Fibroblast of villous mesenchyme (primary cell): Measurements from ENCODE around the gene KAZN. TPM values are rescaled to one million over a fixed set of nuclear protein-coding genes. Genes with fewer than 3 reads are reported as not detected.

Experiments
- DNase-seq: peaks from one replicate; pipeline ENCODE4 v3.0.0-alpha.2; 2010; ENCODE audit warnings: low read depth
- H3K4me3 ChIP-seq: 2 replicates; pipeline ENCODE4 v1.5.1; 2011; ENCODE audit warnings: low read depth, mild to moderate bottlenecking, low read length
- total RNA-seq: library from RNA; depleted of rRNA; stranded (reverse); fragments of >200 nt; gene quantifications from 2 replicates; pipeline ENCODE4 v1.2.3, GENCODE V29; 2012
- TF ChIP-seq, protein P1 (sequence below): IDR thresholded peaks from 2 replicates; pipeline ENCODE4 v1.5.1; 2012; ENCODE audit warnings: low read depth, mild to moderate bottlenecking, low read length; ENCODE audit not compliant: insufficient read depth

The KAZN gene
- total RNA-seq, 1 donor = 8.6 TPM

DNA sequence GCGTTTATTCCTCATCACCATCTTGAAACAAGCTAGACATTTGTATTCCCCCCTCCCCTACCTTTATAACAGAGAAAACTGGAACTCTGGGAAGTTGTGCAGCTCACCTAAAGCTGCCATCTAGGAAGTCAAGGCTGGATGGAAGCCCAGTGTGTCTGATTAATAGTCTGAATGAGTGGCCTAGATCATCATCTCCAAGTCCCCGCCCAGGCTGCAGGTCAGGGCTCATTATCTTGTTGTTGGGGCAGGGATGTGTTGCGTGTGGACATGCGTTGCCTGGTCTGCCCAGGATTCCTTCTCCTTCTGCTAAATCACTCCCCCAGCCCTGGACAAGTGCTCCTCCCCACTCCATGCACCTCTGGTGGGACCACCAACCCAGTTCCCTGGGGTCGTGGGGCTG is 14.7 kb upstream of the KAZN start:
- no peak overlapping the region for H3K4me3 ChIP-seq
- TF ChIP-seq, protein P1, sequence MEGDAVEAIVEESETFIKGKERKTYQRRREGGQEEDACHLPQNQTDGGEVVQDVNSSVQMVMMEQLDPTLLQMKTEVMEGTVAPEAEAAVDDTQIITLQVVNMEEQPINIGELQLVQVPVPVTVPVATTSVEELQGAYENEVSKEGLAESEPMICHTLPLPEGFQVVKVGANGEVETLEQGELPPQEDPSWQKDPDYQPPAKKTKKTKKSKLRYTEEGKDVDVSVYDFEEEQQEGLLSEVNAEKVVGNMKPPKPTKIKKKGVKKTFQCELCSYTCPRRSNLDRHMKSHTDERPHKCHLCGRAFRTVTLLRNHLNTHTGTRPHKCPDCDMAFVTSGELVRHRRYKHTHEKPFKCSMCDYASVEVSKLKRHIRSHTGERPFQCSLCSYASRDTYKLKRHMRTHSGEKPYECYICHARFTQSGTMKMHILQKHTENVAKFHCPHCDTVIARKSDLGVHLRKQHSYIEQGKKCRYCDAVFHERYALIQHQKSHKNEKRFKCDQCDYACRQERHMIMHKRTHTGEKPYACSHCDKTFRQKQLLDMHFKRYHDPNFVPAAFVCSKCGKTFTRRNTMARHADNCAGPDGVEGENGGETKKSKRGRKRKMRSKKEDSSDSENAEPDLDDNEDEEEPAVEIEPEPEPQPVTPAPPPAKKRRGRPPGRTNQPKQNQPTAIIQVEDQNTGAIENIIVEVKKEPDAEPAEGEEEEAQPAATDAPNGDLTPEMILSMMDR = no peak
- DNase-seq = no peak

DNA sequence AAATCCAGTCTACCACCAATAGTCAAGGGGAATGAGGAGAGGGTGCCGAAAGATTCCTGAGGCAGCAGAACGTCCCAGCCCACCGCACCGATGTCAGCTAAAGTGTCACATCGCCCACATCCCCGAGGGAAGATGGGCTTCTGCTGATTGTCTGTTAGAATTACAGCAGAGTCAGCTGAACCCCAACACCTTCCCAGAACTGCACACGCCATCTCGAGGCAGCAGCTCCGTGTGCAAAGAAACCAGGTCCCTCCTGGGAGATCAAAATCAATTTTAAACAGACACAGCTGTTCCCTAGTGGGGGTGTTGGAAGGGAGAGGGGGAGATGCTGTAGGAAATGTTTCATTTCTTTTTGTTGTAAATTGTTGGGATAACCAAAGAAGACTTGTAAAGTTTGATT is 12.8 kb upstream of the KAZN start:
- H3K4me3 ChIP-seq = no peak overlapping the region
- TF ChIP-seq, protein P1 = no peak
- DNase-seq = no peak

DNA sequence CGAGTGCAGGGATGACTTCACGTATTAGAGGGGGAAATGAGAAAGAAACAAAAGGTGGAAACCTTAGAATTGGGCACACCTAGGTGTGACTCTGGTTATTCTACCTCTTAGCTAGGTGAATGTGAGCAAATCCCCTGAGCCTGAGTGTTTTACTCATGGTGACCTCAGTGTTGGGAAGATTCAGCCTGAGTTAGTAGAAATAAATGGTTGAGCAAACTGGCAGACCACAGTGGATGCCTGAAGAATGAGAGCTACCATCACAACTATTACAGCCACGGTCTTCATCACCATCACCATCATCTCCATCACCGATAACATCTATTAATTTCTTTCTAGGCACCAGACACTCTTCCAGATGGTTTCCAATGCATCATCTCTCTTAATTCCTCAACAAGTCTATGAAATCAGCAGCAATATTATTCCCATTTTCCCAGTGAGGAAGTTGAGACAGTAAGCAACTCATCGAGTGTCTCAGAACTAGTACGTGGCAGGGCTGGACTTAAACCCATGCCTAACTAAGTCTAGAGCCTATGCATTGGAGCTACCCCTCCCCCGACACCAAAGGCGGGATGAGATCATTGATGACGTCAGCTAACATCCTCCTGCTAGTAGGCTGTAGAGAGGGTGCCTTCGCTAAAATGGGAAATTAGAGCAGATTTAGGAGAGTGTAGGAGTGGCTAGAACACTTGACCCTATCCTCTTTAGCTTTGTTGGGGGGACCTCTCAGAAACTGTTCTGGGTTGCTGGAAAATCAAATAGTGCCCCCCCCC is 7.9 kb upstream of the KAZN start:
- no peak overlapping the region for H3K4me3 ChIP-seq
- DNase-seq = no peak
- TF ChIP-seq, protein P1 = no peak

DNA sequence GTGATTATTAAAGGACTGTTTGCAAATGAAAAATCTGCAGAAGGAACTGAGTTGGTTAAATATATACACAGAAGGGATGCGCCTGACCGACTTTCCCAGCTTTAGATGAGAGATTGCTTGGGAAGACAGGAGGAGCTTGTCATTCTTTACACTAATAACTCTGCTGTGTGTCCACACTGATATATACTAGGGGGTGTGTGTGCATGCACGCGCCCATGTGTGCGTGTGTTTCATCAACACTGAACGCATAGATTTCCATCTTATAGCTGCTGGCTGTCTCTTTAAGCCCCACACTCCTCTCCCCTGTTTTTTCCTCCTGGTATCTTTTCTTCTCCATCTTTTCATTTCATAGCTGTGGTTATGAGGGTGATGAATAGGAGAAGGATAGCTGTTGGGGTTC is 6.9 kb upstream of the KAZN start:
- no peak overlapping the region for H3K4me3 ChIP-seq
- DNase-seq = no peak
- TF ChIP-seq, protein P1 = no peak

DNA sequence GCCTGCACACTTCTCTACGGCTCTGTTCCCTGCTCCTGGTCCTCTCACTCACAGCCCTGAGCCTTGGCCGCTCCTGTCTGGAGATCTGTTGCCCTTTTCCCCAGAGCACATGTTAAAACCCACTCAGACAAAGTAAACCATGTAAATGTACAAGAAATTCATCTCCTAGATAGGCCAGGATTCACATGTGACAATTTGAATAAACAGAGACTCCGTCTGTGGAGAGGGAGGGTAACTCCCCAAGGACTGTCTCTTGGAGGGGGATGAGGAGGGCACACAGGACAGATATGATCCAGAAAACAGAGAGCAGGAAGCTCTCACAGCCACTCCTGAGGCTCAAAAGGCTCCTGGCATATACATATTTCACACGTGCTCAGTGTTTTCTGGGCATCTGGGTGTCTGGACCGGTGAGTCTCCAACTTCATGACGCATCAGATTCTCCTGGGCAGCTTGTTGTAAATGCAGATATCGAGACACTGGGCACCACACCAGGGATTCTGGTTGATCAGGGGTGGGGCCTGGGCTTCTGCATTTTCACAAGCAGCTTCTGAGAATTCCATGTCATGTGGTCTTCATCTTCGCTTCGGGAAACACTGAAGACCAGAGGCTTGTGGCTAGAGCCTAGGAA is 6.4 kb upstream of the KAZN start:
- H3K4me3 ChIP-seq = no peak overlapping the region
- TF ChIP-seq, protein P1 = no peak
- no peak for DNase-seq

DNA sequence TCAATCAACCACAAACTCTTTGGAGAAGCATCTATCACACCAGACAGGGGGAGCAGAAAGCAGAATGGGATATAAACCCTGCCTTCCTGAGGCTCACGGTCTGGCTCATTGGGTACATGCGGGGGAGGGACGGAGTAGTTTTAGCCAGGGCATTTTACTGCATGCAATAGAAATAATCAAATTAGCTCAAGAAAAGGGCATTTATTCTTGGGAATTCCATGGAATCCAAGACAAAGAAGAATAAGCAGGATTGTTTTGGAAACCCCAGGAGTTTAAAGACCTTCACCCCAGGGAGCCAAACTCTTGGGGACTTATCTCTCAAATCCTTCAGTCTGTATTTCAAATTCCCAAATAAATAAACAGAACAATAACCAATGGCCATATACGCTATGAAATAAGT is 5.2 kb upstream of the KAZN start:
- TF ChIP-seq, protein P1 = no peak
- no peak for DNase-seq
- no peak overlapping the region for H3K4me3 ChIP-seq

DNA sequence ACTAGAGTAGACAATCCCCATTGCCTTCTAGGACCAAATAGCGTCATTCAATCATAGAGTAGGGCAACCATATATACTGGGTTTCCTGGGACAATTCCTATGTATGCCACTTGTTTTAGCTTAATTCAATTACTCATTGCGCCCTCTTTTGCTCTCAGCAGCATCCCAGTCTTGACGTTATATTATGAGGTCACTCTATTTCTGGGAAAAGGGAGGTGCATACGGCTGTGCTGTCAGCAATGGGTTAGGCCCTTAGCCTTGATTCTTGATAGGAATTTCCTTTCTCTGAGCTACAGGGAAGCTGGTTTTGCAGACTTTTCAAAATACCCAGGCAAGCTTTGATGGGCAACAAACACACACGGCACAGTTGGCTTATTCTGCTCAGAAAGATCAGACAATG is 4.4 kb upstream of the KAZN start:
- H3K4me3 ChIP-seq = no peak overlapping the region
- no peak for DNase-seq
- TF ChIP-seq, protein P1 = no peak
